ENCODE results near the gene RNF2. TPM values are rescaled to one million over a fixed set of nuclear protein-coding genes. Genes with fewer than 3 reads are reported as not detected.

Gene RNF2
- polyA plus RNA-seq, 1 of the 3 experiments (the other 2 are of a cell fraction): 20.1 TPM

- Histone ChIP-seq H3K36me3 (replicated peaks in 1 of 2; ENCODE audit: control insufficient read depth in 1 of 2, insufficient read depth in 2 of 2, low read length in 1 of 2) (peaks cover 10% of the 10 kb centered on the region in 2 experiments), H3K79me2 (ENCODE audit: insufficient read depth) (peaks cover 92% of the 10 kb centered on the region), H2AFZ (ENCODE audit: low read depth) (no peak overlapping the region), H3K9ac (no peak overlapping the region), H3K4me3 (ENCODE audit: low read depth in 2 of 2, low read length in 1 of 2) (no peak overlapping the region), H4K20me1 (ENCODE audit: insufficient read depth) (no peaks in the 10 kb centered on the region), H3K9me2 (no peaks in the 10 kb centered on the region), H3K4me1 (ENCODE audit: control insufficient read depth in 1 of 2, insufficient read depth in 2 of 2, low read depth in 1 of 2, low read length in 1 of 2) (peaks cover 0 to 4% of the 10 kb centered on the region in 2 experiments; a peak in 2 of 4 replicates), H3F3A (replicated peaks; ENCODE audit: insufficient read depth) (no peaks in the 10 kb centered on the region), H3K4me2 (no peak overlapping the region), H3K27ac (ENCODE audit: low read depth in 2 of 2, low read length in 1 of 2) (no peak overlapping the region), H3K27me3 (ENCODE audit: insufficient read depth) (no peaks in the 10 kb centered on the region), H3K9me3 (no peaks in the 10 kb centered on the region)
- TF ChIP-seq, protein P1, sequence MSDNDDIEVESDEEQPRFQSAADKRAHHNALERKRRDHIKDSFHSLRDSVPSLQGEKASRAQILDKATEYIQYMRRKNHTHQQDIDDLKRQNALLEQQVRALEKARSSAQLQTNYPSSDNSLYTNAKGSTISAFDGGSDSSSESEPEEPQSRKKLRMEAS (IDR thresholded peaks at IDR 0.05; ENCODE audit: low read depth): no peak
- TF ChIP-seq FOSL2 (IDR thresholded peaks at IDR 0.05; ENCODE audit: borderline replicate concordance, low read depth) (no peak), RCOR1 (IDR thresholded peaks at IDR 0.05; ENCODE audit: low read length) (no peak), EP300 (IDR thresholded peaks at IDR 0.05; ENCODE audit: borderline replicate concordance in 1 of 2, low read depth in 1 of 2, low read length in 1 of 2) (no peak), MXI1 (IDR thresholded peaks at IDR 0.05; ENCODE audit: low read depth, low read length) (no peak), GATA2 (CRISPR knock-in tag; IDR thresholded peaks at IDR 0.05) (no peak), ELF1 (IDR thresholded peaks at IDR 0.05) (no peak), SMC3 (IDR thresholded peaks at IDR 0.05; ENCODE audit: low read depth, low read length) (no peak), EZH2phosphoT487 (IDR thresholded peaks at IDR 0.05; ENCODE audit: borderline replicate concordance, low read depth) (no peak), TCF12 (IDR thresholded peaks at IDR 0.05) (no peak), RXRA (IDR thresholded peaks at IDR 0.05; ENCODE audit: borderline replicate concordance, low read depth) (no peak), POLR2AphosphoS5 (IDR thresholded peaks at IDR 0.05; ENCODE audit: low read depth, low read length) (no peak), ZBTB33 (IDR thresholded peaks at IDR 0.05; ENCODE audit: borderline replicate concordance, low read depth) (no peak), FOXJ3 (CRISPR knock-in tag; IDR thresholded peaks at IDR 0.05) (no peak), CHD2 (IDR thresholded peaks at IDR 0.05; ENCODE audit: low read length, partially characterized antibody) (no peak), FOXM1 (IDR thresholded peaks at IDR 0.05; ENCODE audit: low read depth) (no peak)
- DNase-seq: no peak
- POLR2A ChIA-PET: no interaction called here
- CTCF ChIA-PET: interaction anchor here (0.7 to 1.3 kb wide), 3 partner anchors 12 to 261 kb away, joined by 3 to 6 read pairs (median 4); no protein-coding TSS in a partner anchor
- WGBS (ENCODE audit: low lambda C conversion rate): 100% methylated on average over 2 of the region's 2 CpGs
Measured at GRCh38 chr1:185066181-185066580, 20.8 kb downstream of the RNF2 start.

DNA sequence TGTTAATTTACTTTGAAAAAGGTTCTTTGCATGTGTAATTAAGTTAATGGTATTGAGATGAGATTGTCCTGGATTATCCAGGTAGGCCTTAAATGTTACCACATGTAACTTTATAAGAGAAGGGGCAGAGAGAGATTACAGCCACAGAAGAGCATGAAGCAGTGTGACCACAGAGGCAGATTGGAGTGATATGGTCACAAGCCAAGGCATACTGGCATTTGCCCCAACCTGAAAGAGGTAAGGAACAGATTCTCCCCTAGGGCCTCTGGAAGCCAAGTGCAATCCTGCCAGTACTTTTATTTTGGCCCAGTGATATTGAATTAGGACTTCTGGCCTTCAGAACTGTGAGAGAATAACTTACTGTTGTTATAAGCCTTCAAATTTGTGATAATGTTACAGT is 23.0 kb downstream of the RNF2 start:
- no peaks in the 10 kb centered on the region for H4K20me1 ChIP-seq (ENCODE audit: insufficient read depth)
- H3K4me2 ChIP-seq: no peak overlapping the region
- H3K9me2 ChIP-seq: no peaks in the 10 kb centered on the region
- no peak overlapping the region for H3K4me3 ChIP-seq (ENCODE audit: low read depth in 2 of 2, low read length in 1 of 2)
- no peaks in the 10 kb centered on the region for H3F3A ChIP-seq (replicated peaks; ENCODE audit: insufficient read depth)
- POLR2A ChIA-PET: no interaction called here
- no peaks in the 10 kb centered on the region for H3K9me3 ChIP-seq
- no peak overlapping the region for H3K9ac ChIP-seq
- CTCF ChIA-PET: no interaction called here
- H3K4me1 ChIP-seq (ENCODE audit: control insufficient read depth in 1 of 2, insufficient read depth in 2 of 2, low read depth in 1 of 2, low read length in 1 of 2): peaks cover 0 to 4% of the 10 kb centered on the region in 2 experiments; a peak in 2 of 4 replicates
- peak overlapping the region in 1 of 2 experiments; percentile 25; a peak in 1 of 4 replicates for H3K27ac ChIP-seq (ENCODE audit: low read depth in 2 of 2, low read length in 1 of 2)
- peaks cover 92% of the 10 kb centered on the region for H3K79me2 ChIP-seq (ENCODE audit: insufficient read depth)
- H3K36me3 ChIP-seq (replicated peaks in 1 of 2; ENCODE audit: control insufficient read depth in 1 of 2, insufficient read depth in 2 of 2, low read length in 1 of 2): peaks cover 10% of the 10 kb centered on the region in 2 experiments
- no peaks in the 10 kb centered on the region for H3K27me3 ChIP-seq (ENCODE audit: insufficient read depth)
- DNase-seq: no peak
- no peak overlapping the region for H2AFZ ChIP-seq (ENCODE audit: low read depth)
- TF ChIP-seq REST (IDR thresholded peaks at IDR 0.05; ENCODE audit: low read depth, low read length): no peak
- 0 out of 2 replicates have a peak, but pooled peaks have one; percentile 16 for TF ChIP-seq RCOR1 (IDR thresholded peaks at IDR 0.05; ENCODE audit: low read length)
- TF ChIP-seq TEAD4 (IDR thresholded peaks at IDR 0.05; ENCODE audit: borderline replicate concordance, insufficient read depth): no peak
- TF ChIP-seq, protein P2, sequence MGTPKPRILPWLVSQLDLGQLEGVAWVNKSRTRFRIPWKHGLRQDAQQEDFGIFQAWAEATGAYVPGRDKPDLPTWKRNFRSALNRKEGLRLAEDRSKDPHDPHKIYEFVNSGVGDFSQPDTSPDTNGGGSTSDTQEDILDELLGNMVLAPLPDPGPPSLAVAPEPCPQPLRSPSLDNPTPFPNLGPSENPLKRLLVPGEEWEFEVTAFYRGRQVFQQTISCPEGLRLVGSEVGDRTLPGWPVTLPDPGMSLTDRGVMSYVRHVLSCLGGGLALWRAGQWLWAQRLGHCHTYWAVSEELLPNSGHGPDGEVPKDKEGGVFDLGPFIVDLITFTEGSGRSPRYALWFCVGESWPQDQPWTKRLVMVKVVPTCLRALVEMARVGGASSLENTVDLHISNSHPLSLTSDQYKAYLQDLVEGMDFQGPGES (IDR thresholded peaks at IDR 0.05; ENCODE audit: low read depth, low read length): no peak
- no peak for TF ChIP-seq MEF2A (IDR thresholded peaks at IDR 0.05; ENCODE audit: borderline replicate concordance, low read depth)
- TF ChIP-seq ZBTB33 (IDR thresholded peaks at IDR 0.05; ENCODE audit: borderline replicate concordance, low read depth): no peak
